HG03175 (cell line): ENCODE data around the gene MPDU1.
A peak's percentile ranks its signal among the peaks of the same experiment; 100 is the strongest.
"Not testable (repeated sequence)": the region's sequence is repeated elsewhere in the genome, so short reads cannot be mapped to it uniquely, and the experiment has no call there.

Experiments
- ATAC-seq: cut with Tn5 transposase; IDR thresholded peaks from one replicate; pipeline ENCODE4 v1.9.1; 2021; ENCODE audit warnings: mild to moderate bottlenecking, moderate library complexity; ENCODE audit not compliant: unreplicated experiment

Gene MPDU1

DNA sequence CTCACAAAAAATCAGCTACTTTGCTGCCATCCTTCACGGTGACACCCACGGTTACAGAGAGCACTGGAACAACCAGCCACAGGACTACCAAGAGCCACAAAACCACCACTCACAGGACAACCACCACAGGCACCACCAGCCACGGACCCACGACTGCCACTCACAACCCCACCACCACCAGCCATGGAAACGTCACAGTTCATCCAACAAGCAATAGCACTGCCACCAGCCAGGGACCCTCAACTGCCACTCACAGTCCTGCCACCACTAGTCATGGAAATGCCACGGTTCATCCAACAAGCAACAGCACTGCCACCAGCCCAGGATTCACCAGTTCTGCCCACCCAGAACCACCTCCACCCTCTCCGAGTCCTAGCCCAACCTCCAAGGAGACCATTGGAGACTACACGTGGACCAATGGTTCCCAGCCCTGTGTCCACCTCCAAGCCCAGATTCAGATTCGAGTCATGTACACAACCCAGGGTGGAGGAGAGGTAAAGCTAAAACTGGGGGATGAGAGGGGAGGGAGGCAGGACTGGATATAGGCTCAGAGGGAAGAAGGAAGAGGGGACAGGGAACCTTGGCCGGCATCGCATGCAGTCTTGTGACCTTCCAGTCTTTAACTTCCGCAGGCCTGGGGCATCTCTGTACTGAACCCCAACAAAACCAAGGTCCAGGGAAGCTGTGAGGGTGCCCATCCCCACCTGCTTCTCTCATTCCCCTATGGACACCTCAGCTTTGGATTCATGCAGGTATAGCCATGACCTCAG lies 3.6 kb upstream of the MPDU1 start:
- ATAC-seq, result no peak

GRCh38 chr17:7580604-7581575 lies 2.8 kb upstream of the MPDU1 start:
- ATAC-seq, result no peak

- ATAC-seq, result no peak
Observed at GRCh38 chr17:7582396-7583252, 1.0 kb upstream of the MPDU1 start.

DNA sequence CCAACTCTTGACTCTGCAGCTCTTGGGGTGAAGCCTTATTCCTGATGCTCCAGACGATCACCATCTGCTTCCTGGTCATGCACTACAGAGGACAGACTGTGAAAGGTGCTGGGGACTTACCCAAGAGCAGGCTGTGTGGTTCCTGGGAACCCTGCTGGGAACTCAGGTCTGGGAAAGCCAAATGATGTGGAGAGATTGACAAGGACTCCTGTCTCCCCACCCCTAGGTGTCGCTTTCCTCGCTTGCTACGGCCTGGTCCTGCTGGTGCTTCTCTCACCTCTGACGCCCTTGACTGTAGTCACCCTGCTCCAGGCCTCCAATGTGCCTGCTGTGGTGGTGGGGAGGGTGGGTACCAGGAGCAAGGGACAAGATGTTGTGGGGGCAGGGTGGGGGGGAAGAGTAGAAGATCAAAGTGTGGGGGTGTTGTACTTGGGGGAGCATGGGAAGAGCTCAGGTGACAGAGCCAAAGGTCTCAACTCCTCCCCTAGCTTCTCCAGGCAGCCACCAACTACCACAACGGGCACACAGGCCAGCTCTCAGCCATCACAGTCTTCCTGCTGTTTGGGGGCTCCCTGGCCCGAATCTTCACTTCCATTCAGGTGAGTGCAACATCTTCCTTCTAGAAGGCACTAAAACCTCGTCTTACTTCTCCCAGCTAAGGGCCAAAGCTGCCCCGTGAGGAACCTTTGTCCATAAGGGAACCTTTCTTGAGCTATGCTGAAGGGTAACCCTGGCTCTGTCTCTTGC lies 3.2 kb downstream of the MPDU1 start:
- ATAC-seq, result no peak

DNA sequence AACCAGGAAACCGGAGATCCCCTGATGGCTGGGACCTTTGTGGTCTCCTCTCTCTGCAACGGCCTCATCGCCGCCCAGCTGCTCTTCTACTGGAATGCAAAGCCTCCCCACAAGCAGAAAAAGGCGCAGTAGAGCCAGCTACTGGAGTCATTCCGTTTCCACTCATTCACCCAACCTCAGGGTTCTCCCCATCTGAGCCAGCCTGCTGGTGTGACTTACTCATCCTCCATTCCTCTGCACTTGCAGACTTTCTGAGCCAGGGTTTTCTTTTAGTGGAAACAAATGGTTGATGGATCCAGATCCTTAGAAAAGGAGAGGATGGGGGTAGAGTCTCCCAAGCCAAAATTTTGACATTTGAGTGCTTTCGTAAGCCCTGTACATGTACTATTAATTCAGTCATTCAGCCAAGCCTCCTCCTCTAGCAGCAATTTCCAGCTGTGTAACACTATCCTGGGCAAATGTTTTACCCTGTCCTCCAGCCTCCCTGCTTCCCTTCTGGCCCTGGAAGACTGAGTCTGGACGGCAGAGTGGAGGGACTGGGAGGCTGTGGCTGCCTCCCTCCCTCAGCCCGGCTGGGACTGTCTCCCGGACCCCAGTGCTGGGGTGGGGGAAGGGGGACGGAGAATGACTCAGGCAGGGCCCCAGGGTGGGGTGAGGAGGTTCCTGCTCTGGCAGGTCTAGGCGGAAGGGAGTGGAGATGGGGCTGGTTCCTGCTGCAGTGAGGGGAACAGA lies 3.9 kb downstream of the MPDU1 start:
- ATAC-seq, result no peak

- no peak for ATAC-seq
Observed at GRCh38 chr17:7588553-7589203, 5.0 kb downstream of the MPDU1 start.

DNA sequence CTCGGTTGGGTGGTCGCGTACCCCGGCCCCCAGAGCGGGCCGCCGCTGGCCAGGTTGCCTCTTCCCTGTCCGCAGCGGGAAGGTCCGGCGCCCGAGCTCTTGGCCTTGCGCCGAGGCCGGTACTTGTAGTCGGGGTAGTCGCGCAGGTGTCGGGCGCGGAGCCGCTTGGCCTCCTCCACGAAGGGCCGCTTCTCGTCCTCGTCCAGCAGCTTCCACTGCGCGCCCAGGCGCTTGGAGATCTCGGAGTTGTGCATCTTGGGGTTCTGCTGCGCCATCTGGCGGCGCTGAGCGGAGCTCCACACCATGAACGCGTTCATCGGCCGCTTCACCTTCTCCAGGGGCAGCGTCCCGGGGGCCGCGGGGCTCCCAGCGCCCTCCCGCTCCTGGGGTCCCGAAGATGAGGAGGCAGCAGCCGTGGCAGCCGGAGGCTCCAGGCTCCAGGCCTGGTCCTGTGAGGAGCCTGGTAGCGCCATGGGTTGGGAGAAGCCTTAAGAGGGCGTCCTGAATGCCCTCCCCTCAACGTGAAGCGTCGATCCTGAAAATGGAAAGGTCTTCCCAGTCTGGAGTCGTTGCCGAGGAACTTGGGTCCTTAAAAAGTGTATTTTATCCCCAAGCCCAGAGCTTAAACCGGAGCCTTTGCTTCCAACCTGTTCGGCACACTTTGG lies 5.7 kb downstream of the MPDU1 start:
- ATAC-seq, result peak; percentile 50

GRCh38 chr17:7589891-7590691 lies 6.4 kb downstream of the MPDU1 start, which contains the start of gene SOX15:
TSS of gene SOX15 (minus strand) at chr17:7590094. CDS start at chr17:7589676, 418 bp downstream.
- ATAC-seq, result no peak

GRCh38 chr17:7590743-7591142 lies 7.1 kb downstream of the MPDU1 start:
- ATAC-seq, result no peak

GRCh38 chr17:7591596-7591995 lies 7.9 kb downstream of the MPDU1 start:
- no peak for ATAC-seq

- ATAC-seq, result no peak
Observed at GRCh38 chr17:7592422-7593021, 8.9 kb downstream of the MPDU1 start.

DNA sequence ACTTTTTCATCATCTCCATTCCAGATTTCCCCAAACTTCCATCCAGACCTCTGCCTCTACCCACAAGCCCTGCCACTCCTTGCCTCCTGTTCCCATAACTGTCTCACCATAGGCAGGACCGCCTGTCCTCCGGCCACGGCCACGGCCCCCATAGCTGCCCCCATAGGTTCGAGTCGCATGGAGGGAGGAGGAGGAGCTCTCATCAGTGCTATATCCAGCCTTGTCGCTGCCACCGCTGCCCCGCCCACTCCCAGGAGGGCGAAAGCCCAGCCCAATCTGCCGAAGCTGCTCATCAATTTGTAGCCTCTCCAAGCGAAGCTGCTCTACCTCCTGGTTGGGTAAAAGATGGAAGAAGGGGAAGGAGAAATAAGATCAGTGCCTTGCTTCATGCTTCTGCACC lies 9.6 kb downstream of the MPDU1 start:
- ATAC-seq, result no peak

DNA sequence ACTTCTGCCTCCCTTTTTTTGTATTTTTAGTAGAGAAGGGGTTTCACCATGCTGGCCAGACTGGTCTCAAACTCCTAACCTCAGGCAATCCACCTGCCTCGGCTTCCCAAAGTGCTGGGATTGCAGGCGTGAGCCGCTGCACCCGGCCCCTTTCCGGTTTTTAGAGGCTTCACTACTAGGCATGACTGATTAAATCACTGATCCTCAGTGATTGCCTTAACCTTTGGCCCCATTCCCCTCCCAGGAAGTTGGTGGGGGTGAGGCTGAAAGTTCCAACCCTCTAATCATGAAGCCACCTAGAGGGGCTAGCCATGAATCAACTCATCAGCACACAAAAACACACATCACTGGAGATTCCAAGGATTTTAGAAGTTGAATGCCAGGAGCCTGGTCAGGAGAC lies 13.9 kb downstream of the MPDU1 start:
- not testable (repeated sequence) for ATAC-seq

- ATAC-seq, result no peak
Observed at GRCh38 chr17:7606280-7606679, 22.6 kb downstream of the MPDU1 start.

DNA sequence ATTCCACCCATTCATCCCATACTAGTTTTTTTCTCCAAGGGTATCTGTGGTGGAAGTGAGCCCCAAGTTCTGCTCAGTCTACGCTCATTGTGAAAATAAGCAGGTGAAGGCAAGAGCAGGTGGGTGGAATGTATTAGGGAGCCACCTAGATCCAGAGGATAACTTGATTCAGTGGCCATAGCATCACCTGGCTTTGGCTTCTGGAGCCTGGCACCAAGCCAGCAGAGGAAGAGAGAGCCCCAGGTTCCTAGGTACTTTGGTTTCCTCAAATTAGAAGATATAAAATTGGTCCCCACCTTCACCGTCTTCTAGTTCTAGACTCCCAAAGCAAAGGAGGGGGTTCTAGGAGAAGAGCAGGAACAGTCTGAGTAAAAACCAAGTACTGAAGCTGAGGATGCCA lies 27.0 kb downstream of the MPDU1 start:
- no peak for ATAC-seq

- no peak for ATAC-seq
Observed at GRCh38 chr17:7611635-7612293, 28.1 kb downstream of the MPDU1 start.

DNA sequence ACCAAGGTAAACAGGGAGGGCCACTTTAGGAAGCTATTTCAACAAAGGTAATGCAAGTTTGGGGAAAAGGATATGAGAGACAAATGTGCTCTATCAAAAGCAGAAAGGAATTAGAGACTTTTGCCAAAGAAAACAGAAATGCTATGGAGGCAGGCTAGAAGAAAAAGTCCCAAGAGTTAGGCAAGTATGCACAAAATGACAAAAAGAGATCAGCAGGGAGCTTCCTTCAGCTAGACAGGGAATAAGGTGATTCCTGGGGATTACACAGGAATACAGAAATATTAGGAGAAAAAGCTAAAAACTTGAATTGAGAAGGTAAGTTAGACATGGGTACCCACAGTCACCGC lies 28.6 kb downstream of the MPDU1 start:
- no peak for ATAC-seq
